SK-N-SH treated with all-trans-retinoic acid at 6 μM for 48 hours (cell line): Measurements from ENCODE around the gene STAG1.

ENCODE experiments used
- ARNTL ChIP-seq: fragments of 450-650 bp; formaldehyde crosslinking; IDR thresholded peaks from 2 replicates; pipeline ENCODE4 v1.5.0; 2020; ENCODE audit warnings: low read depth, mild to moderate bottlenecking, moderate library complexity, borderline replicate concordance
- BACH2 ChIP-seq: fragments of 250-450 bp; sonication (Bioruptor Pico); IDR thresholded peaks from 2 replicates; pipeline ENCODE4 v1.9.0; 2021; ENCODE audit warnings: mild to moderate bottlenecking, borderline replicate concordance
- CSRNP3 ChIP-seq: fragments of 250-450 bp; sonication (Bioruptor Pico); IDR thresholded peaks from 2 replicates; pipeline ENCODE4 v1.5.1; 2021; ENCODE audit warnings: mild to moderate bottlenecking, moderate library complexity
- GLIS3 ChIP-seq: fragments of 250-450 bp; sonication (Bioruptor Pico); IDR thresholded peaks from 2 replicates; pipeline ENCODE4 v1.5.0; 2020; ENCODE audit warnings: mild to moderate bottlenecking, moderate library complexity
- OSR1 ChIP-seq: fragments of 250-450 bp; sonication (Bioruptor Pico); IDR thresholded peaks from 2 replicates; pipeline ENCODE4 v1.8.0; 2022; ENCODE audit warnings: moderate library complexity, mild to moderate bottlenecking, inconsistent platforms
- PATZ1 ChIP-seq: fragments of 250-450 bp; sonication (Bioruptor Pico); IDR thresholded peaks from 2 replicates; pipeline ENCODE4 v1.8.0; 2020; ENCODE audit warnings: mild to moderate bottlenecking, moderate library complexity, borderline replicate concordance
- POU6F1 ChIP-seq: fragments of 250-450 bp; sonication (Bioruptor Pico); IDR thresholded peaks from 2 replicates; pipeline ENCODE4 v1.8.0; 2021; ENCODE audit warnings: low read depth, mild to moderate bottlenecking, moderate library complexity, borderline replicate concordance
- PPARA ChIP-seq: fragments of 250-450 bp; sonication (Bioruptor Pico); IDR thresholded peaks from 2 replicates; pipeline ENCODE4 v1.5.0; 2020; ENCODE audit warnings: mild to moderate bottlenecking, borderline replicate concordance
- RARB ChIP-seq: fragments of 250-450 bp; sonication (Bioruptor Pico); IDR thresholded peaks from 2 replicates; pipeline ENCODE4 v1.8.0; 2021; ENCODE audit warnings: mild to moderate bottlenecking, moderate library complexity
- SNAI2 ChIP-seq: fragments of 250-450 bp; sonication (Bioruptor Pico); IDR thresholded peaks from 2 replicates; pipeline ENCODE4 v1.5.0; 2020; ENCODE audit warnings: mild to moderate bottlenecking, moderate library complexity
- TOX ChIP-seq: fragments of 250-450 bp; sonication (Bioruptor Pico); IDR thresholded peaks from 2 replicates; pipeline ENCODE4 v1.8.0; 2021; ENCODE audit warnings: mild to moderate bottlenecking, moderate library complexity, borderline replicate concordance
- TSHZ2 ChIP-seq: fragments of 250-450 bp; sonication (Bioruptor Pico); IDR thresholded peaks from 2 replicates; pipeline ENCODE4 v1.5.0; 2020; ENCODE audit warnings: mild to moderate bottlenecking, moderate library complexity
- ZFP30 ChIP-seq: fragments of 450-650 bp; formaldehyde crosslinking; IDR thresholded peaks from 2 replicates; pipeline ENCODE4 v1.5.0; 2022; ENCODE audit warnings: mild to moderate bottlenecking, moderate library complexity

GRCh38 chr3:136624894-136625815, 127.0 kb downstream of the STAG1 start:
- TF ChIP-seq PATZ1 (CRISPR knock-in tag) (no peak), POU6F1 (CRISPR knock-in tag) (no peak), ARNTL (CRISPR knock-in tag) (no peak), OSR1 (CRISPR knock-in tag) (no peak), RARB (CRISPR knock-in tag) (no peak), ZFP30 (CRISPR knock-in tag) (no peak), TSHZ2 (no peak), PPARA (CRISPR knock-in tag) (no peak), CSRNP3 (CRISPR knock-in tag) (no peak), TOX (no peak), GLIS3 (CRISPR knock-in tag) (no peak), BACH2 (CRISPR knock-in tag) (no peak), SNAI2 (CRISPR knock-in tag) (no peak)
